ENCODE measurements around the gene NDUFB6. TPM values are rescaled to one million over a fixed set of nuclear protein-coding genes. Genes with fewer than 3 reads are reported as not detected.

The NDUFB6 gene
- 14.3 and 14.7 TPM in 2 replicates for total RNA-seq

GRCh38 chr9:32572900-32573523 is at the start of gene NDUFB6:
NDUFB6 (minus strand) TSS chr9:32573159; CDS start chr9:32573060, 99 bp downstream.

GRCh38 chr9:32552172-32552872 is 20.6 kb downstream of the NDUFB6 start, which contains the start of the genes SMIM27 and TOPORS:
SMIM27 (plus strand) TSS chr9:32552327; CDS start chr9:32552435, 108 bp downstream.
TOPORS (minus strand) TSS chr9:32552586; CDS start chr9:32552436, 150 bp downstream.

GRCh38 chr9:32526041-32526706 is 46.8 kb downstream of the NDUFB6 start, which contains the start of gene RIGI:
RIGI (minus strand) TSS chr9:32526196; CDS start chr9:32526166, 30 bp downstream.

Other genes with a start within 250 kb of the NDUFB6 start
- gene ACO1, start 188.5 kb downstream of the NDUFB6 start, total RNA-seq: 13.3 and 41.6 TPM in 2 replicates
- 6.5 TPM in 2 replicates for gene RIGI, start 47.0 kb downstream of the NDUFB6 start, total RNA-seq
- gene SMIM27, start 20.8 kb downstream of the NDUFB6 start, total RNA-seq: 1.4 and 1.6 TPM in 2 replicates
- gene TOPORS, start 20.6 kb downstream of the NDUFB6 start, total RNA-seq: 42.6 and 55.4 TPM in 2 replicates
- under 0.01 TPM in 2 replicates for gene TAF1L, start 62.5 kb upstream of the NDUFB6 start, total RNA-seq
- not detected in 2 replicates for gene TMEM215, start 210.4 kb upstream of the NDUFB6 start, total RNA-seq

All from nasal cavity respiratory epithelium epithelial cell of viscerocranial mucosa (primary cell).